Stimulated activated CD4-positive, alpha-beta T cell treated with anti-CD3 and anti-CD28 coated beads, Interleukin-4, amount 100 ng/mL, for 48 hours (primary cell): ENCODE measurements around the gene CASS4.
A peak's percentile ranks its signal among the peaks of the same experiment; 100 is the strongest.

Source experiments
- DNase-seq, 2 donors: peaks; one replicate each; pipeline ENCODE4 v3.0.0-alpha.2; 2020; ENCODE audit warnings: low read depth in 2 of 2

Gene CASS4

DNA sequence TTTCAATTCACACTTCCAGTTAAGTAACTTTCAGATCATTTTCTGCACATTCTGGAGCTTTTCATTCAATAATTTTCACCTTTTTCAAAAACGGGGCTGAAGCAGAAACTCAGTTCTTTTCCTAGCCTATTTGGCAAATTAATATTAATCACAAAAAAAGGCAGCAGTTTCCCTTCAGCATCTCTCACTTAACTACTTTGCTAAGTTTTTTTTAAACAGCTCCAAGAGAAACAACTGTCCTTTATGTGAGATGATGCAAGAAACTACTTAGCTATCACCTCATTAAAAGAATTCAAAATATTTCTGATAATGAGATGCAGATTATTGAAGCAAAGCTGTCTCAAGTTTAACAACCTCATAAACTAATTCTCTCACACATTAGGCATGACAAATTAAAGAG, 11.8 kb downstream of the CASS4 start:
- no peak for DNase-seq

DNA sequence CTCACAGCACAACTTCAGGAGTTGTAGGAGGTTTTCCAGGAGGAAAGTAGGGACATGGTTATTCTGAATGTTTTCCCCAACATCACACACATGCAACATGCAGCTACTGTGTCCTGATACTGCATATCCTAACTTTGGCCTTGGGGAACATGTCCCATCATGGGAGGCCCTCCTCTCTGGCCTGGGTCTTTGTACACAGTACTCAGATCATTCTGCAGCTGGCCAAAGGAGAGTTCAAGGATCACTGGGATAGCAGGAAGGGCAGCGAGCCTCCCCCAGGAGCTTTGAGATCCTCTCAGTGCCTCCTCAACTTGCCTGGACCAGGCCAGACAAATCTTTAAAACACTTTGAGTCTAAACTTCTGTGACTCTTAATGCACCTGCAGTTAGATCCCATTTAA, 12.9 kb downstream of the CASS4 start:
- DNase-seq, result no peak

DNA sequence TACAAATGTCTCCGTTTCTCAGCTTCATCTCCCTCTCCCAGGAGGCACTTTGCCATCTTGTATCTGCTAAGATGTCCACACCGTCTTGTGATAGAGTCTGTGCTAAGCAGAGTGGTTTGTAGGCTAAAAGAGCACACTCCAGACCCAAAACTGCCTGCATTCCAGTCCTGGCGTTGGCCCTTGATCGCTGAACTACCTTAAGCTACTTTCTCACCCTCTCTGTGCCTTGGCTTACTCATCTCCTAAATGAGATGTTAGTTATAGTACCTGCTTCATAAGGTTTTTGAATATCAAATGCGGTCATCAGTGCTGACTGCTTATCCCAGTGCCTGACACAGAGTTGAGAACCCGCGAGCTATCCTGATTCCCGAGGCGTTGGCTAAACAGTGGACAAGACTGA, 14.0 kb downstream of the CASS4 start:
- no peak for DNase-seq

DNA sequence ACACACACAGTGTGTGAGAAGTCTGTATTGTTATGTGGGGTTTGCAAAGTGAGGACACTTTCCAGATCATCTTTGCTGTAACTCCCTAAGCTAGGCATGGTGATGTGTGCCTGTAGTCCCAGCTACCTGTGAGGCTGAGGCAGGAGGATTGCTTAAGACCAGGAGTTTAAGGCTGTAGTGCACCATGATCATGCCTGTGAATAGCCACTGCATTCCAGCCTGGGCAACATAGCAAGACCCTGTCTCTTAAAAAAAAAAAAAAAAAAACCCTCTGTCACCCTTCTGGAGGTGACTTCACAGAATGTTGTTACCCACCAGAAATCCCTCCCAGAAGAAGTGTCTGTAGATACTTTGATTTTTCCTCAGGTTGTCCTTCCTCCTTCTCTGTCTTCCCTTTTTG, 14.9 kb downstream of the CASS4 start:
- no peak for DNase-seq

DNA sequence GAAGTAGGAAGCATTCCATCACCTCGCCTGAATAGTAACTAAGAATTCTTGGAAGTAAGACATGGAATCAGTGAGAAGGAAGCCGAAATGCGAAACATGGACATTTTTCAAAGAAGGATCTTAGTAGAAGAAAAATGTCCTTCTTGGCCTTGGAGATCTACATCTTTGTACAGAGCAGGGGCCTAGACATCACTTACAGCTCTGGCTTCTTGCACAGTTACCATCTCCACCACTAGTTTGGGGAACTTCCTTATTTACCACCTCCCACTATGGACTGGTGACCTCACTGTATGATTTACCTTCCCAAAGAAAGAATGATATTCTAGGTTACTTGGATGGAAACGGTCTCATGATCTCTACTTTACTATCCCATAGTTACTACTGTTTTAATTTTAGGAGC, 15.7 kb downstream of the CASS4 start:
- DNase-seq, result no peak

DNA sequence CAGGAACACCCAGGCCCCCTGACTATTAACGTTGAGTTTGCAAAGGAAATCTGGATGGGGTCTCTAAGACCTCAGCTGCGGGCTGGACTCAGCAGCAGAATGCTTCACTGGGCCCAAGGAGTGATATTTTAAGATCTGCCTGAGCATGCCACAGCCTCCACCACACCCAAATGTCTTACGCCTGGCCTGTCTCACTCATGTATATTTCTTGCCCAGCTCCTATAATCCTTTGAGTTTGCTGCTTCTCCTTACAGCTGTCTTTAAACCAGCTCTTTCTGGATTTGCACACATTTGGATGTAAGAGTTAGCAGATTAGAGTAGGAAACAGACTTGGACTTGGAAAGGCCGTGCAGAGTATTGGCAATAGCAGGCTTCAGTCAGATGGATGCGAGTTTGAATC, 16.4 kb downstream of the CASS4 start:
- no peak for DNase-seq

DNA sequence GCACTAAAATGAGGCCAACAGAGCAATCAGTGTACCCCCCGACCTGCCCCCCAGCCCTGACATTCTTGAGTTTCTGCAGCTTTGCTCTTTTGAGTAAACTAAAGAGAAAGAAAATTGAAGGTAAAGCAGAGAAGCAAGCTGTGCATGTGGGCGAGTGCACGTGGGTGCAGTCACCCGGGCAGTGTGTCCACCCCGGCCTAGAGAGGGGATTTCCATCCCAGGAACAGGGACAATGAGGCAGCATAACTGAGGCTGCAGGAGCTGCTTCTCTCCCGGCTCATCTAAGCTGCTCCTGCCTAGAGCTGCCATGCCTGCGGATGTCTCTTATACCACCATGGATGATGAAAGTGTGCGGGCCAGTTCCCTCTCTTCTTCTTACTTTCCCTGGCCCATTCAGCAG, 16.8 kb downstream of the CASS4 start:
- DNase-seq, result no peak

DNA sequence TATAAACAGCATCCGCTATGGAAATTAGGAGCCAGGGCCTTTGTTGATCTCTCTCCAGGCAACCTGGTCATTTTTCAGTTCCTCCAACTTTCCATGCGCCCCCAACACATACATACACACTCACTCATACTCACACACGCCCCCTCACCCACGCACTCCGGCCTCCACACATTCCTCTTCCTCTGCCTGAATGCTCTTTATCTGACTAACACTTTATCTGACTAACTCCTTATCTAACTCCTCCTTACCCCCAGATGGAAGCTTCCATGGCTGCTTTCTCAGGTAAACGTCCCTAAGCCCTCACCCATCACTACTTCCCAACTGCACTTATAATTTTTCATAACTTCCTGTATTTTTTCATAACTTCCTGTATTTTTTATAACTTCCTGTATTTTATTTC, 17.4 kb downstream of the CASS4 start:
- DNase-seq, result no peak

DNA sequence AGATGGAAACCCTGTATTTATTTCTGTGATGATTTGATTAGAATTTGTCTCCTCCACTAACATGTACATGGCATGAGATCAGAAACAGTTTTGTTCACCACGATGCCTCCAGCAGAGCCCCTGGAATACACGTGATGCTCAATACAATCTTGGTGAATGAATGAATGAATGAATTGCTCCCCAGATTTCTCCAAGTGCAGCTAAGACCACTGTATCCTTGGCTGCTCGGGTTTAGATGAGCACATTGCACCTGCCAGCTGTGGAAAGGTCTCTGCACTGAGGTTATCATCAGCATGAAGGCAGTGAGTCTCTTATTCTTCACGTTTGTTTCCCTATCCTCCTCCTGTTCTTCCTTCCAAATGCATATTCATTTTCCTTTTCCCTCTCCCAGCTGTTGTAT, 17.9 kb downstream of the CASS4 start:
- no peak for DNase-seq

DNA sequence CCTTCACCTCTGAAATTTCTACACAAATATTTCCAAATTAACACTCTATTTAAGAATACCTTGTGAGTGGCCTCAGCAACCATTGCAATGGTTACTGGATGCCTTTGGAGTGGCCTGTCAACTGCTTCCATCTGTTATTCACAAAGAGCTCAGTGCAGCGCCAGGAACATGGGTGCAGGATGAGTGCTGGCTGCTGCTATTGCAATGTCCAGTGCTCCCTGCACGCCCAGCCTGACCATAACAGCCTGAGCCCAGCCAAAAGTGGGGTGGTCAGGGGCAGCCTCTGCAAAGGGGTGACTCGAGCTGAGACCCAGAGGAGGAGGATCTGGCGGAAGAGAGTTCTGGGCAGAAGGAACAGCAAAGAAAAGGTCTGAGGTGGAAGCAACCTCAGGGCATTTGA, 18.4 kb downstream of the CASS4 start:
- no peak for DNase-seq

DNA sequence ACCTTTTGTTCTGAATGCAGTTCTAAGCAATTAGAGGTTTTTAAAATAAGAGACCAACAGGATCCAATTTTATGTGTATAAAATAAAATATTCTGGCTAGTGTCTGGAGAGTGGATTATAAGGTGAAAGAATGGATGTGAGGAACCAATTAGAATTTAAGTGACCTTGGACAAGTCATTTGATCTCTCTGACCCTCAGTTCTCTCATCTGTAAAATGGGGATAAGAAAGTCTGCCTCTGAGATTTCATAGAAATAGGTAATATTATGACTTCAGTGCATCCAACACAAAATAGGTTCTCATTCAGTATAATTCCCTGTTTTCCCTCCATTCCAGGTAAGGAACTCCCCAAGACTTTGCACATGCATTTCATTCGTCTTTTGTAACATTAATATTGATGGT, 18.9 kb downstream of the CASS4 start:
- no peak for DNase-seq

DNA sequence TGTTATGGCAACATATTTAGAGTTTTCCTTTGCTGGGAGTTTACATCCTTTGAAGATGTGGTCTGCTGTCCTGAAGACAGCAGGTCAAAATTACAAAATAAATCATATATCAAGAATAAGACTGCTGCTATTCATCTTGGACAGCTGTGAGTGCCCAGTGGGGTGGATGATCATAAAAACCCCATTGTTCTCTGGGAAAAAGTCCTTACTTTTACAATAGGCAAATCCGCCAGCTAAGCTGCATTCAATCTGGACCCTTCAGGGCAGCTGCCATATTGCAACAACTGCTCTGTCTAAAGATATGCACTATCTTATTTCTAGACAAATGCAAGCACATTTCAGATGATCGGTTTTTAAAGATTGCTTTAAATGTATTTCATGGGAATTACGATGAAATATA, 19.4 kb downstream of the CASS4 start:
- DNase-seq, result no peak

DNA sequence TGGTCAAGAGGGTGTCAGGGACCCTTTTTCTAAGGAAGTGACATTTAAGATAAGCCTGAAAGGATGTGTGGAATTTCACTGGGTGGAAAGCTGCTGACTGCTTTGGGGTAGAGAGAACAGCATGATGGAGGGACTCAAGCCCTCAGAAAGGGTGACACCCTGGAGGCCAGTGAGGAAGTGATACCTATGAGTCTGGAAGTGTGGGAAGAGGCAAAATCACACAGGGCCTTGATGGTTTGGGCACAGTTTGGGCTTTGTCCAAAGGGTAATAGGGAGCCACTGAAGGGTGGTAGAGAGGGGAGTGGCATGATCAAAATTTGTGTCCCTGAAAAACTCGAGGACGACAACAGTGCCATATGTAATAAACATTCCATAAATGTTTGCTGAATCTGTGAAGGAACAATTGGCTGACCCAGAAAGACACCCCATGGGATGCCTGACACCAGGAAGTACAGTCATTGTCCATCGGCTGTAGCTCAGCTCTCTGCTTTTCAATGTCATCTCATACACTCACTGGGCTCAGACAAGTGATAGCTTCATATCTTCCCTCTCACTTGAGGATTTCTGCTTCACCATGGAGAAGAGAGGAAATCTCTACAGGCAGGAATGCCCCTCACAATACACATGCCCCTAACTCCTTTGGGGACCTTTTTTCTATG, 21.3 kb downstream of the CASS4 start:
- DNase-seq, result no peak

DNA sequence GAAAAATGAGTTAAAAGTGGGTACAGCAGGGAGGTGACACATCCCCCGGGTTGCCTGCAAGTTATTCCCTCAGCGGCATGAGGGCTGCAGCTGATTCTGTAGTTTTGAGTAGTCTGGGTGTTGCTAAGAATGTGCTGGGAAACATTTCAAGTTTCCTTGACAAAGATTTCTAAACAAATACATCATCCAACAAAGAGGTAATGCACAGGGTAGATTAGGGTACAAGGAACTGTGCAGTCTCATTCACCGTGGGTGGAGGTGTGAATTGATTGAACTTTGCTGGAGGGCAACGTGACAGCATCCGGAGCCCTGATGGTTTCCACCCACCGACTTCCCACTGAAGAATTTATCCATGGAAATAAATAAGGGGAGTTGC, 21.8 kb downstream of the CASS4 start:
- DNase-seq, result no peak

DNA sequence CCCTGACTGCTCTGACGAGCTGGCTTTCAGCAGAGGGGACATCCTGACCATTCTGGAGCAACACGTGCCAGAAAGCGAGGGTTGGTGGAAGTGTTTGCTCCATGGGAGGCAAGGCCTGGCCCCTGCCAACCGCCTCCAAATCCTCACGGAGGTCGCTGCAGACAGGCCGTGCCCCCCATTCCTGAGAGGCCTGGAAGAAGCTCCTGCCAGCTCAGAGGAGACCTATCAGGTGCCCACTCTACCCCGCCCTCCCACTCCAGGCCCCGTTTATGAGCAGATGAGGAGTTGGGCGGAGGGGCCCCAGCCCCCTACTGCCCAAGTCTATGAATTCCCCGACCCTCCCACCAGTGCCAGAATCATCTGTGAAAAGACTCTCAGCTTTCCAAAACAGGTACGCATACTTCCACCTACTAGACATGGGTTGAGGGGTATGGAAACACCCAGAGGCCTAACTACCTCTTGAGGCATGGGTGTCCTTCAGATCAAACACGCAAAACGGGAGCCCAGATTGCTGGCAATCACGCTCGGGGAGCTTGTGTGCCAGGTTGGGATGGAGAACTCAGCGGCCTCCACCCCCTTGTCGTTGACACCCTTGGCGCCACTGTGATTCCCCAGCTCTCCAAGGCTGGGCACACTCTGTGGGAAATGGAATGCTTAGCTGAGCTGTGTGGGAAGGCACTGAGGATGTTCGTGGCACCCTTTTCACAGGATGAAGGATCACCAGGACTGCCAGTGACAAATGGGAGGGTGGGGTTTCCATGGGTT, 25.3 kb downstream of the CASS4 start:
- no peak for DNase-seq

DNA sequence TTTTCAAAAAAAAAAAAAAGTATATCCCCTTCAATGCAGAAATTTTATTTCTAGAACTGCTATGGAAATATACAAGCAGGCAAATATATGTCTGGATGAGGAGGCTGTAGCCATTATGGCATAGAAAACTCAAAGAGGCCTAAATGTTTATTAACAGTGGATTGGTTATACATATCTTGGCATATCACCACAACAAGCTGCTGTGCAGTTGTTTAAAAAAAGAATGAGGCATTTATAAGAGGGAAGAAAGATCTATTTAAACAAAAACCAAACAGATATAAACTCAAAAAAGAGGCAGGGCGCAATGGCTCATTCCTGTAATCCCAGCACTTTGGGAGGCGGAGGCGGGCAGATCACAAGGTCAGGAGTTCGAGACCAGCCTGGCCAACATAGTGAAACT, 26.2 kb downstream of the CASS4 start:
- no peak for DNase-seq

DNA sequence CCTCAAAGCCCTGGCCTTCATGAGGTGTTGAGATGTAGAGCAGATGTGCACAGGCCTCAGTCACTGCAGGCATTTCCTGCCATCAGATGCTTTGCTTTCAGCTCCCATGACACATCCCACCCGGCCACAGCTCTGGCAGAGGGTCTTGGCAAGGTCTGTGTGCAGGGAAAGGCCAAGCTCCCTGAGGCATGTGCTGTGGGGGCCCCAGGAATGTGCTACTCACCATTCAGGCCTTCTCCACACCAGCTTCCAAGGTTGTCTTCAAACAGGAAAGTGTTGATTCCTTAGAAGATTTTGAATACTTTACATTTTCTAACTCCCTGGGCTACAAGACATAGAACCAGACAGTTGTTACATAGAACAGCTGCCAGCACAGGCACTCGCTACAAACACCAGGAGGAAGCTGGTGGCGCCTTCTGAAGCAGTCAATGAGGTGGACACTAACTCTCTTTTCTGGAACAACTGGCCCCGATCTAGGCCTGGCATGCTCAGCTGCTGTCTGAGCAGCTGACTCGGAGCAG, 27.8 kb downstream of the CASS4 start:
- no peak for DNase-seq

DNA sequence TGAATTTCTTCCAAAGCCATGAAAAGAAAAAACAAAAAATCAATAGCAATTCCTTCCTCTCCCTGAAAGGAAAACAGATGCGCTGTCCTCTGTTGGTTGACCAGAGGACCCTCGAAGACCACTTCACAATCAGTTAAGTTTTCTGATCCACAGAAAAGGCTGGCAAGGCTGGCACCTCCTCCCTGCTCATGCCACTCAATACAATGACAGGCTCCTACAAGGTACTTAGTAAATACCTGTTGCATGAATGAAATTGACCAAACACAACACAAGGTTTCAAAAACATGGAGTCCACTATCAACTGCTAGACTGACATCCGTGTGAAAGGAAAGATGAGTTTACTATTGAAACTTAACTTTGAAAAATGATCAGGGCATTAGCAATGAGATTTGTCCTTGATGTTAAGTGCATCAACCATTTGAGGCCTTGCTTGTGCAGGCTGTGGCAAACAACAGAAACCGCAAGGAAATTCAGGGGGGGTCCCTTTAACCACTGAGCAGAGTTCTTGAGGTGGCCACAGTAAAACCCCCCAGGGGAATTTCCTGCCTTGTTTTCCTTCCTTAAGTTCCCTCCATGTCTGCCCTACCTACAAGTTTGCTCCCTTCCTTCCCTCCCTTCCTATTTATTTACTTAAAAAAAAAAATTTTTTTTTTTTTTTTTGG, 28.4 kb downstream of the CASS4 start:
- peak in 1 of 2 donors; percentile 38 for DNase-seq

DNA sequence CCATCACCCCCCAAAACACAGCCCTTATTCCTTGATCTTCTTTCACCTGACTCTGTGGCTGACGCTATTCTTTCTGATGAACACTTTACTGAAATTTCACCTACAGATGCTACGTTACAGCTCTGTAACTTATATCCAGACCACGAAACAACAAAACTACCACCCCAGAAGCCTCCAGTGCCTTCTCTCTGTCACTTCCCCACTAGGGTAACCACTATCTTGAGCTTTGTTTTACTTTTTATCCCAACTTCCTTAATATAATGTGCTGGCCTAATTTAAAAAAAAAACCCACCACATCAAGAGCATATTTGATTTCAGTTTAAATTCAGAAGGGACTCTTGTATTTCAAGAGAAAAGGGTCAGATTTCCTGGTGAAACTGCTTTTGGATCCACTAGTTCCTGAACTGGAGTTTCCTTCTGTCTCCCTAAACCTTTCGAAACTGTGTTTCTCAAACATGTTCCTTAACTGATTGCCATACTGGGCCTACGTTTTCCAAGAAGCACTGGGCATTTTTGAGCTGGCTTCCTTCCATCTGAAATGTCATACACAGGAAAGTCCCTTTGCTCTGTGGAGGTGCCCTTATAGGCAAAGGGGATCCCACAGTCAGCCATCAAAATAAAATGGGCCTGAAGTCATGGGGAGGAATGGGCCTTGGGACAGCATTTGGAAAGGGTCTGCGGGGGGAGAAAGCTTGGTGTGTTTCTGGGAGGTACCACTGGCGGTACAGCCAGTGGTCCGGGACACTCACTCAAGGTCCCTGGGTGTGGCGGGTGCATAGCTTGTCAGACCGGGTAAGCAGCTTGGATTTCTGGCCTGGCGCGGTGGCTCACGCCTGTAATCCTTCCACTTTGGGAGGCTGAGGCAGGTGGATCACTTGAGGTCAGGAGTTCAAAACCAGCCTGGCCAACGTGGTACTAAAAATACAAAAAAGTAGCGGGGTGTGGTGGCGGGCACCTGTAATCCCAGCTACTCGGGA, 30.6 kb downstream of the CASS4 start:
- no peak for DNase-seq

DNA sequence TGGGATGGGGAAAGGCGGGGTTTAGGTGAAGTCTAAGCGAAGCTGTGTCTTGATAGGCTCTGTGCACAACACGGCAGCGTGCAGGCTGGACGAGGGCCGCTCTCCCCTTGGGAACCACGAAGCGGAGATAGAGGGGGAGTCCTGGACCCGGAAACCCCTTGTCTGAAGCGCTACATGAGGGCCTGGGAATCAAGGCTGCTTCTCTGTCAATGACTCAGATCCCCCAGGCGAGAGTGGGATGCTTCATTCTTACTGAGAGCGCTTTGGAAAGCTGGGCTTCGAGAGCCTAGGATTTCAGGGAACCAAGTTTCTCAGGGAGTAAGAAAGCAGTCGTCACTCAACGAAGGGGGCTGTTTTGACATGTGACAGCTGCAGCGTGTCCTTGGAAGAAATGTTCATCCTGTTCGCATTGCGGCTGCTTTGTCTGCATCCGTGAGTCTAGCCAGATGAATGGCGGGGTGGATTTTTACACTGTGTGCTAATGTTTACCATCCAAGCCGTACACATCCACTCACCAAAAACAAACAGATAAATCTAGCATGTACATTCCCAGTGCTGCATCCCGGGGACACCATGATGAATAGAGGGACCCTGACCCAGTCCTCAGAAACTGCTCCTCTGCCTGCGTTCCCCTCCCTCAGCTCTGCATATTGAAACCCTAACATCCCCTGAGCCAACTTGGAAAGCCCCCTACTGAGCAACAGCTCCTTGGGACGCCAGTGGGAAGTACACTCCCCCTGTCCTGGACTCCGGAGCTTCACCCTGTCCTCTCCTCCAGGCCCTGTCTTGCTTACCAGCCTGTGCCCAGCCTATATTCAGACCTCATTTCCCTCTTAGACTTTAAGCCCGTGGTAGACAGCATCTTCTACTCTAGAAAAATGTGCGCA, 31.8 kb downstream of the CASS4 start:
- DNase-seq, result no peak

DNA sequence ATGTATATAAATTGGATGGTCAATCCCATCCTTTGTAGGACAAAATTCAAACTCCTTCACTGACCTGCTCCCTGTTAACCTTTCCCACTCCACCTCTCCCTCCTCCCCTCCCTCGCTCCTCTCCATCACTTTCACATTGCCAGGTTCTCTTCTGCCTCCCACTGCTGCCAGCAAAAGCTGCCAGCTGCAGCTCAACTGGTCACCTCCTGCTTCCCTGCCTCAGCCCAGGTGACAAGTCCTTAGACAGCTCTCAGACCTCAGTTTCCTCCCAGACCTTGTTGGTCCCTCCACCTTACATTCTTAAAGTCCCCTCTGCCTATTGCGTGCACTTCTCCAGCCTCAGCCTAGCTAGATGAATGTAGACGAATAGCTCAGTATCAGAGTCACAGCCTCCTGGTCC, 33.1 kb downstream of the CASS4 start:
- DNase-seq, result no peak
